T-helper 2 cell treated with Interferon-gamma antibody and Interleukin-4, amounts not matched to agents 100 ng/mL and 5 ng/mL, for 36 hours (primary cell): Measurements from ENCODE around the gene AUTS2. TPM values are rescaled to one million over a fixed set of nuclear protein-coding genes. Genes with fewer than 3 reads are reported as not detected.

ENCODE experiments used
- intact Hi-C: fragments of 100-400 bp; cut with micrococcal nuclease; formaldehyde crosslinking; loops from one replicate; pipeline ENCODE4 v1.15.1; 2023
- total RNA-seq: library from RNA; stranded (reverse); gene quantifications from 2 replicates; pipeline ENCODE4 v1.2.3, GENCODE V29; 2022

Gene AUTS2
- total RNA-seq, 1 donor from 2014 or later, result 3.3 TPM

- intact Hi-C loops, result no loop called here
These were observed 419.1 kb downstream of the AUTS2 start for GRCh38 chr7:70017357-70017756.

- intact Hi-C loops, result no loop called here
These were observed 420.4 kb downstream of the AUTS2 start for GRCh38 chr7:70018700-70019099.

GRCh38 chr7:70027867-70028266, 429.6 kb downstream of the AUTS2 start:
- intact Hi-C loops, result no loop called here

GRCh38 chr7:70028620-70029019, 430.3 kb downstream of the AUTS2 start:
- intact Hi-C loops, result no loop called here

- intact Hi-C loops, result no loop called here
These were observed 431.7 kb downstream of the AUTS2 start for GRCh38 chr7:70029993-70030392.

- intact Hi-C loops, result no loop called here
These were observed 432.5 kb downstream of the AUTS2 start for GRCh38 chr7:70030745-70031144.

GRCh38 chr7:70031245-70031644, 433.0 kb downstream of the AUTS2 start:
- intact Hi-C loops, result no loop called here

- intact Hi-C loops, result no loop called here
These were observed 434.4 kb downstream of the AUTS2 start for GRCh38 chr7:70032649-70033048.

- intact Hi-C loops, result no loop called here
These were observed 435.0 kb downstream of the AUTS2 start for GRCh38 chr7:70033226-70033625.

GRCh38 chr7:70034999-70035398, 436.7 kb downstream of the AUTS2 start:
- intact Hi-C loops, result no loop called here

- intact Hi-C loops, result no loop called here
These were observed 437.2 kb downstream of the AUTS2 start for GRCh38 chr7:70035519-70035918.

- intact Hi-C loops, result no loop called here
These were observed 437.7 kb downstream of the AUTS2 start for GRCh38 chr7:70035955-70036354.

- intact Hi-C loops, result no loop called here
These were observed 438.4 kb downstream of the AUTS2 start for GRCh38 chr7:70036695-70037094.

- intact Hi-C loops, result no loop called here
These were observed 439.1 kb downstream of the AUTS2 start for GRCh38 chr7:70037171-70037933.

- intact Hi-C loops, result no loop called here
These were observed 441.8 kb downstream of the AUTS2 start for GRCh38 chr7:70040051-70040450.

GRCh38 chr7:70040970-70041766, 442.9 kb downstream of the AUTS2 start:
- intact Hi-C loops, result no loop called here

GRCh38 chr7:70042533-70042932, 444.3 kb downstream of the AUTS2 start:
- intact Hi-C loops, result no loop called here

GRCh38 chr7:70043015-70043538, 444.8 kb downstream of the AUTS2 start:
- intact Hi-C loops, result no loop called here

- intact Hi-C loops, result no loop called here
These were observed 445.8 kb downstream of the AUTS2 start for GRCh38 chr7:70044064-70044463.

GRCh38 chr7:70044525-70044924, 446.2 kb downstream of the AUTS2 start:
- intact Hi-C loops, result no loop called here

GRCh38 chr7:70044981-70045380, 446.7 kb downstream of the AUTS2 start:
- intact Hi-C loops, result no loop called here

GRCh38 chr7:70047384-70047783, 449.1 kb downstream of the AUTS2 start:
- intact Hi-C loops, result no loop called here
